Adrenal gland (tissue), 5 donors: ENCODE results near the gene ZSWIM5.

ENCODE experiments used
- POLR2A ChIP-seq, 2 donors: fragments of 450-650 bp; IDR thresholded peaks; one replicate each; pipeline ENCODE4 v1.6.1; 2017; ENCODE audit warnings: antibody characterized with exemption in 2 of 2, mild to moderate bottlenecking in 2 of 2, moderate library complexity in 1 of 2
- TF ChIP-seq, protein P1 (sequence below), 6 experiments: fragments of 450-650 bp in 4 of 6; fragments of 200-600 bp in 2 of 6; sonication (generic) in 1 of 6; IDR thresholded peaks; 1 replicate in 5 of 6; 2 replicates in 1 of 6; pipeline versions ENCODE4 v1.5.1 to v1.8.0; 2016 to 2021; ENCODE audit warnings: antibody characterized with exemption in 6 of 6, mild to moderate bottlenecking in 2 of 6, moderate library complexity in 1 of 6
- donor health status: DM: no; HTN: no; CAD: no.

DNA sequence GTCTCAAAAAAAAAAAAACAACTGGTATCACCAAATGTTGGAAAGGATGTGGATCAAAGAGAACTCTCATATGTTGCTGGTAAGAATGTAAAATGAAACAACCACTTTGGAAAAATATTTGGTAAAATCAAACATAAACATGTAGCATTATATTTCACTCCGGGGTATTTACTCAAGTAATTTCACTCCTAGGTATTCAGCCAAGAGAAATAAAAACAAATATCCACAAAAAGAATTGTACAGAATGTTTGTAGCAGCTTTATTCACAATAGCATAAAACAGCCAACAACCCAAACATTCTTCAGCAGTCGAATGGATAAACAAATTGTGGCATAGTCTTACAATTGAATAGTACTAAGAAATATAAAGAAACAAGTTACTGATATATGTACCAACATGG lies 32.4 kb upstream of the ZSWIM5 start:
- TF ChIP-seq, protein P1, sequence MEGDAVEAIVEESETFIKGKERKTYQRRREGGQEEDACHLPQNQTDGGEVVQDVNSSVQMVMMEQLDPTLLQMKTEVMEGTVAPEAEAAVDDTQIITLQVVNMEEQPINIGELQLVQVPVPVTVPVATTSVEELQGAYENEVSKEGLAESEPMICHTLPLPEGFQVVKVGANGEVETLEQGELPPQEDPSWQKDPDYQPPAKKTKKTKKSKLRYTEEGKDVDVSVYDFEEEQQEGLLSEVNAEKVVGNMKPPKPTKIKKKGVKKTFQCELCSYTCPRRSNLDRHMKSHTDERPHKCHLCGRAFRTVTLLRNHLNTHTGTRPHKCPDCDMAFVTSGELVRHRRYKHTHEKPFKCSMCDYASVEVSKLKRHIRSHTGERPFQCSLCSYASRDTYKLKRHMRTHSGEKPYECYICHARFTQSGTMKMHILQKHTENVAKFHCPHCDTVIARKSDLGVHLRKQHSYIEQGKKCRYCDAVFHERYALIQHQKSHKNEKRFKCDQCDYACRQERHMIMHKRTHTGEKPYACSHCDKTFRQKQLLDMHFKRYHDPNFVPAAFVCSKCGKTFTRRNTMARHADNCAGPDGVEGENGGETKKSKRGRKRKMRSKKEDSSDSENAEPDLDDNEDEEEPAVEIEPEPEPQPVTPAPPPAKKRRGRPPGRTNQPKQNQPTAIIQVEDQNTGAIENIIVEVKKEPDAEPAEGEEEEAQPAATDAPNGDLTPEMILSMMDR (IDR thresholded peaks at IDR 0.05): no peak
- TF ChIP-seq POLR2A (IDR thresholded peaks at IDR 0.05): no peak
